Measurements from ENCODE around the gene RIT1. TPM values are rescaled to one million over a fixed set of nuclear protein-coding genes. Genes with fewer than 3 reads are reported as not detected.
A peak's percentile ranks its signal among the peaks of the same experiment; 100 is the strongest.

RIT1 gene
- 49.8 and 66.6 TPM in 2 replicates for total RNA-seq

- no peak for FAIRE-seq
- peak within 1 kb of the TSS; percentile 69 for H3K4me3 ChIP-seq (ENCODE audit: low read depth, low read length)
- DNase-seq (ENCODE audit: low read depth): peak; percentile 67
- H3K36me3 ChIP-seq (ENCODE audit: control insufficient read depth, insufficient read depth, low read length): peaks cover 14% of the 10 kb centered on the region
- no peaks in the 10 kb centered on the region for H3K27me3 ChIP-seq (ENCODE audit: control insufficient read depth, insufficient read depth, low read length)
- TF ChIP-seq CTCF (IDR thresholded peaks at IDR 0.05; ENCODE audit: insufficient read depth, low read length, severe bottlenecking): no peak
Measured at GRCh38 chr1:155911156-155912055, at the start of gene RIT1. Gene RIT1, minus strand, starts transcription at chr1:155911349. Its CDS starts 588 bp downstream, at chr1:155910761.

- TF ChIP-seq CTCF (IDR thresholded peaks at IDR 0.05; ENCODE audit: insufficient read depth, low read length, severe bottlenecking): no peak
- peaks cover 39% of the 10 kb centered on the region for H3K36me3 ChIP-seq (ENCODE audit: control insufficient read depth, insufficient read depth, low read length)
- H3K27me3 ChIP-seq (ENCODE audit: control insufficient read depth, insufficient read depth, low read length): no peaks in the 10 kb centered on the region
- DNase-seq (ENCODE audit: low read depth) (no peak), FAIRE-seq (no peak)
- no peak overlapping the region for H3K4me3 ChIP-seq (ENCODE audit: low read depth, low read length)
Measured at GRCh38 chr1:155960081-155960745, 49.1 kb upstream of the RIT1 start.

- FAIRE-seq (no peak), DNase-seq (ENCODE audit: low read depth) (no peak)
- Histone ChIP-seq H3K36me3 (ENCODE audit: control insufficient read depth, insufficient read depth, low read length) (peaks cover 41% of the 10 kb centered on the region), H3K4me3 (ENCODE audit: low read depth, low read length) (no peak overlapping the region), H3K27me3 (ENCODE audit: control insufficient read depth, insufficient read depth, low read length) (no peaks in the 10 kb centered on the region)
- no peak for TF ChIP-seq CTCF (IDR thresholded peaks at IDR 0.05; ENCODE audit: insufficient read depth, low read length, severe bottlenecking)
Measured at GRCh38 chr1:155957411-155957915, 46.3 kb upstream of the RIT1 start.

GRCh38 chr1:155954645-155955044 is 43.5 kb upstream of the RIT1 start:
- no peak overlapping the region for H3K4me3 ChIP-seq (ENCODE audit: low read depth, low read length)
- peaks cover 55% of the 10 kb centered on the region for H3K36me3 ChIP-seq (ENCODE audit: control insufficient read depth, insufficient read depth, low read length)
- TF ChIP-seq CTCF (IDR thresholded peaks at IDR 0.05; ENCODE audit: insufficient read depth, low read length, severe bottlenecking): no peak
- DNase-seq (ENCODE audit: low read depth) (no peak), FAIRE-seq (no peak)
- no peaks in the 10 kb centered on the region for H3K27me3 ChIP-seq (ENCODE audit: control insufficient read depth, insufficient read depth, low read length)

GRCh38 chr1:155952505-155952890 is 41.3 kb upstream of the RIT1 start:
- DNase-seq (ENCODE audit: low read depth) (no peak), FAIRE-seq (no peak)
- Histone ChIP-seq H3K27me3 (ENCODE audit: control insufficient read depth, insufficient read depth, low read length) (no peaks in the 10 kb centered on the region), H3K4me3 (ENCODE audit: low read depth, low read length) (no peak overlapping the region), H3K36me3 (ENCODE audit: control insufficient read depth, insufficient read depth, low read length) (peaks cover 50% of the 10 kb centered on the region)
- no peak for TF ChIP-seq CTCF (IDR thresholded peaks at IDR 0.05; ENCODE audit: insufficient read depth, low read length, severe bottlenecking)

All from bronchial epithelial cell (primary cell).